NCI-H524 (cell line): ENCODE data around the gene EXOC2.
"Not testable (repeated sequence)": the region's sequence is repeated elsewhere in the genome, so short reads cannot be mapped to it uniquely, and the experiment has no call there.

Experiments
- DNase-seq, 2 experiments: peaks; one replicate each; lab custom pipeline; 2025; lab: John Stamatoyannopoulos, UW

The EXOC2 gene

DNA sequence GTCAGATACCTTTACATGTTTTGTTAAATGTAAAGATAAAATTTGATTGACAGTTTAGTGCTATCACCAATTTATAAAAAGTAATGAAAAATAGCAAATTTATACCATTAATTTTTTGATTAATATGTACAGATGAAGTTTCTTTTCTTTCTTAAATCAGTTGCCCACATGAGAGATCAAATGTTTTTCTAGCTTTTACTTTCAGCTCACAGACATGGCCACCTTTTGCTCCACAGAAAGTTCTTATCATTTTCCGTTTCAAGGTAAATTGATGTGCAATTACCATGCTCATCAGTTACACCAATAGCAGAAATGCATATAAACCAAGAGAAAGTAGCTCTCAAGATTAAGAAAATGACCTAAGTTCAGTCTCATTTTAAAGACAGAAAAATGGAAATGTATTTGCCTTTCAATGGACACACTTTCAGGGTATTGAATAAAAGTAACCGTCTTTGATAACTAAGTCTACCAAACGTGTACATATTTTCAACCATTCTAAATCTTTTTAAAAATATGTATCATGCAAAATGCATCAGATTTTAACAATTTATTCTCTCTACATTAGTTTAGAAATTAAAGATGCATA is 16.6 kb upstream of the EXOC2 start:
- DNase-seq = no peak

DNA sequence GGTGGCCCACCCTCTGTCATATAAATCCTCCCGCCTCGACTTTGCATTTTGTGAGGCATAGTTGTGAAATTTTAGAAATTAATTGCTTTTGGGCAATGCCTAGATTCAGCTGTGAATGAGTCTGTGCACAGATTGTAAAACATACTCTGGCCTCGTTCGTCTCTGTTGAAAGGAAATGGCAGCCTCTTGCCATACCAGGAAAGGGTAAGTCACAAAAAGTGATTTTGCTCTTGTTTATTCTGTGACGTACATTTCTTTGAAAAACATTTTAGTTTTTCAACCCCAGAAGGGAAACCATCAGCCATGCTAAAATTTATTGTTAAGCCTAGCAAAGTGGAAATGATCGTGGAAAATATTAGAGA is 15.3 kb upstream of the EXOC2 start:
- DNase-seq = no peak

DNA sequence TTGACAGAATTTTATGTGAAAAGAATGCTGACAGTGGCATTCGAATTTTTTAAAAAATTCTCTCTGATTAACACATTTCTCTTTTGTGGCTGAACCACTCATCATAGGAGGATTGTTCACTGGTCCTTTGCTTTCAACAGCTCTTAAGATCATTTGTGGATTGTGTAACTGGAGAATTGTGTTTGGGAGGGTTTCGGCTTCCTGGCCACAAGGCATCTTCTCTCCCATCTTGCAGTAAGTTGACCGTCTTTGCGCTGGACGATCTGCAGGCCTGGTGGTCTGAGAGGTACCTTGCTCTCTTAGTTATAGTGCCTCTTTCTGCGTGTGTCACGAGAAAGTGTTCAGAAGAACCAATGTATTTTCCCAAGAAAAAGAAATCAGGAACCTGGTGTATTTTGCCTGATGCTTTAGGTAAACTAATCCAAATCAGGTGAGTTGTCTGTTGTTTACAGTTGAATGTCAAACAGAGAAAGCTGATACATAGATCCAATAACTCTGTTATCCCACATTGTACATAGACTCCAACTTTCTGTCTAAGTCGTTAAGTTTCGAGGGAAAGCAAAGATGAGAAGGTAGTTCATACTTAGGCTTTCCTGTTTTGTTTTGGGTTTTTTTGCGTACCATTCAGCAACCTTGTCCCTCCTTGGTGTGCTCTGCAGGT is 14.8 kb upstream of the EXOC2 start:
- no peak for DNase-seq

DNA sequence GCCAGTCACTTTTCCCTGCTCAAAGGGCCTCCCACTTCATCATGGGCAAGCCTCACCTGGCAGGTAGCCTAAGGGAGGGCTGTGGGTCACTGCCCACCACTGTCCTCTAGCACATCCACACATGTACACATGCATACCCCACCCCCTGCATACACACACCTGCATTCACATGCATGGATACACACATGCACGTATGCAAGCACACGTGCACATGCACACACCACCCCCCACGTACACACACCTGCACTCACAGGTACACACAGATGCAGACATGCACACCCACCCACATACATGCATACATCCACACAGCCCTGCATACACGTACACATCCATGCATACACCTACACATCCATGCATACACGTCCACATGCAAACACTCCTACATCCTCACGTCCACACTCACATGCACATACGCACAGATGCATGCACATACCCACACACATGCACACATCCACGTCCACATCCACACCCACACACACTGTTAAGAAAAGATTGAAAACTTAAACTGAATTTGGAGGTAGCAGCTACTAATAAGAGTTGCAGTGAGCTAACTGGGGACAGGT is 14.0 kb upstream of the EXOC2 start:
- DNase-seq = no peak

DNA sequence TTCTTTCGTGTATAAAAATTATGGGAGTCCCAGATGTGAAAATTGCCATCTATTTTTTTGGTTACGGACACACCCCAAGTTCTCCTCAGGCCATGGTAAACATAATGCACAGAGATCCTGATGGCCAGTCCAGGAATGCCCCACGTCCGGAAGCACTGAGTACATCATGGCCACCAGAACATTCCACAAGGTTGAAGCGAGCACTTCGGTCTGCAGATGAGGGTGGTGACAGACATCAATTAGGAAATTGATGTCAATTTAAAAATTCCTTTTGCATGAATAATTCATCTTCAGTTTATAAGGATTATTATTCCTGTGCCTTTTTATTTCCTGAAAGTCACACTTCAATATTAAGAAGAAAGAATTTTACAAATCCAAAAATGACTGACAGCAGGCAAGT is 13.2 kb upstream of the EXOC2 start:
- no peak for DNase-seq

DNA sequence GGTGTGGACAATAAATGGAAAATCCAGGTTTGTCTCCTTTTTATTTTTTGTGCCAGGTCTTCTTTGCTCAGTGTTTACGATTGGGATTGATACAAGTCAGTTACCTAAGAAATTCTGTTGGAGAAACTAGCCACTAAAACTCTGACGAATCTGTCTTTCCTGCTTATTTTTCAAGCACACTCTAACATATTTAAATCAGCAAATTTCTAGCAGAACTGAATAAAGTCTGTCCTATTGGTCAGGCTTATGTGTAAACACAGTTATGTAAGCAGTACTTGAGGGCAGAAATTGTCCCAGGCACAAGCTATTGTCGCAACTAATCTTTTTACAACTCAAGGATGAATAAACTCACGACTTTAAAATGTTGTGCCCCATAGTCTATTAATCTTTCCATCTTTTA is 12.1 kb upstream of the EXOC2 start:
- DNase-seq = no peak

DNA sequence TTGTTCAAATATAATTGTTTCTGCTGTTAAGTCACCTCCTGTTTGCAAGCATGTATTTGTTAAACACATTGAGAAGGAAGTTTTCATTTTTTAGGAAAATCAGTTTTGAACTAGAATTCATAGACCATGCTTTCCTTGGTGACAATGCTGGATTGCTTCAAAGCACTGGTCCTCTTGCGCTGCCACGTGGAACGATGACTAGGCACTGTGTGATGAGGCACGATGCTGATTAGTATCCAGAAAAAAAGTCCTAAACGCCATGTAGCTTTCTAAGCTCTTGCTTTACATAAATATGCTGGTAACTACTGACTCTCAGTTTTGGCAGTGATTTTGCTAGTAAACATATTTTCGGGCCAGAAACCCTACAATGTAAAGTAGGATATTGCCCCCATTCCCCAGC is 11.1 kb upstream of the EXOC2 start:
- DNase-seq = no peak

DNA sequence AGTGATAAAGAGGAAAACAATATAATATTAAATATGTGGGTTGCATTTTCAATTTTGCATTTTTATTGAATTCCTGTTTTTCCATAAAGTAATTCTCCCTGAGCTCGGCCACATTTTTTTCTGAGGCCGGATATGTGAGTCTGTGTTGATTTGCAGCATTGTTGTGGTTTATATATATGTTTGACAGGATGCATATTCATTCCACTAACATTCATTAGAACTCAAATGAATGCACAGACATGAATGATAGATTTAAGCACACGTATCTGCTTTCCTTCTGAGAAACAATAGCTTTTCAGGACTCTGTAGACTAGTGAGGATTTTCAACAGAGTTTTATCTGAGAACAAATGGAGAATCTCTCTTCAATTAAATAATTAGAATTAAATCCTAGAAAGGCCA is 10.6 kb upstream of the EXOC2 start:
- DNase-seq = no peak

DNA sequence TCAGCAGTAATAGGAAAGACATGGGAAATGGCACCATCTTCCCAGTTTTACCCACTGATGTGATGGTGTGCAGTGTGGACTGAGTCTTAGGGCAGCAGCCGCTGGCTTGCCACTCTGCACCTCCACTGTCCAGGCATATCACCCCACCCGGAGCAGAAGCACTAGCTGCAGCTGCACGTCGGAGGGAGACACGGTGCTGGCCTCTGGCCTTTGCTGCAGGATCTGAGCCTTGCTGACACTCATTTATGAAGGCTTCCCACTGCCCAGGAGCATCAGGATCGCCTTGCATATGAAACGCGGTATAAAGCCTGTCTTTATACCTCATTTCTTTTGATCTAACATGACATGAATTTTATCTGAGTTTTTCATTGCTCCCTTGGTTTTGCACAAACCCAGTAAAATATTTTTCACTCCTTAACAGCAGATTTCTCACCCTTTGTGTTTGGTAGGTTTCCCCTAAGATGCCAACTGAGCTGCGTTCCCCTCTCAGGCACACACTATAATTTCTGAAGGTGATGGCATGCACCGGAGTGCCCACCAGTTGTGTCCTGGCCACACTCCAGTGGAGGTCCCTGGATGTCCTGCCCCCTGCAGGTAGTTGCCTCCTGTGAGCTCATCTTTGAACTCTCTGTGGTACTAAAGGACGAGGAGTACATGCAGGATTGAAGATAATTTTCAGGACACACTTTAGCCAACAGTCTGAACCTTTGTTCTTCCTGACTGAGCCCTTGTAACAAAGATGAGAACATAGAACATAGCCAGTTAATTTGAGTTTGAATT is 9.0 kb upstream of the EXOC2 start:
- DNase-seq = peak in 1 of 2 experiments; percentile 16

DNA sequence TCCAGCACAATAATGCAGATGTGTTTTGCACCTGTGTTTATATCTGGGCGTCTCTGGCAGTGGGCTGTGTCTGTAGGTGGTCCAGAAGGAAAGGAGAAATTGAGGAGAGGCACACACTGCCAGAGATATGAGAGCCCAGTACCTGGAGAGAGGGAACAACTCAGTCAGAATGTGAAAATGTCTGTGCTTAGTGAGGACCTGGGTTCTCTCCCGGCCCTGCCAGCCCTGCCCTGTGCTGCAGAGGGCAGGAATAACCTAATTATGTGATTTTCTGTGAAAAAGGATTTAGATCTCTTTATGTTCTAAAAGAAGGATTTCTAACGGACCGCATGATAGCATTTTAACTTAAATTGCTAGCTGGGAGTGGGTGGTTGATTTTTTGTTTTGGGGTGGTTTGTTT is 8.3 kb upstream of the EXOC2 start:
- DNase-seq = no peak

DNA sequence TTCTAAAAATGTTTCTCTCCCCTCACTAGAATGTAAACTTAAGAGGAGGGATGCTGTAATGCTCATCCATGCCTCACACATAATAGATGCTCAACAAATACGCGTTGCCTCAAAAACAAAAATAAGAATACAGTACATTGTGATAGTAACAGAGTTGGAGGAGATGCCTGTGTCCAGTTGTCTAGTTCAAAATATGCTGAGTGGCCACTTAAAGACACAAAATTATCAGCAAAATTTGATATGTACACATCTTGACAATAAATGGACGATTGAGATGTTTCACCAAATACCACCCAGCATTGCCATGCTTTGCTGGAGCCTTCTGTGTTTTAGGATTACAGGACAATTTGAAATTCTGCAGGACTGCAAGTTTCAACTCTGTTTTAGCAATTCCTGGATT is 7.6 kb upstream of the EXOC2 start:
- DNase-seq = no peak

DNA sequence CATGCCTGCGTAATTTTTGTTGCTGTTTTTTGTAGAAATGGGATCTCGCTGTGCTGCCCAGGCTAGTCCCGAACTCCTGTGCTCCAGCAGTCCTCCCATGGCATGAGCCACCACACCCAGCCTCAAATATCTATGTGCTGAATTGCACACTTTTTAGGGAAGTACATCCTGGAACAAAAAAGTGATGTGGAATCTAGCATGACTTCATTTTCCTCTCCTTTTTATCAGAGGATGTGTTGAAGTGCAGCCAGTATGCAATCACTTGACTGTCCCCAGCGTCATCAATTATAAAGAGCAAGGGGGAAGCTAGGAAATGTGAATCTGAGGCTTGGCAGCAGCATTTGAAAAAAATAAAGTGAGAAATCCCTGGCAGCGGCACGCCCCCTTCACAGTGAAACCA is 6.4 kb upstream of the EXOC2 start:
- no peak for DNase-seq

DNA sequence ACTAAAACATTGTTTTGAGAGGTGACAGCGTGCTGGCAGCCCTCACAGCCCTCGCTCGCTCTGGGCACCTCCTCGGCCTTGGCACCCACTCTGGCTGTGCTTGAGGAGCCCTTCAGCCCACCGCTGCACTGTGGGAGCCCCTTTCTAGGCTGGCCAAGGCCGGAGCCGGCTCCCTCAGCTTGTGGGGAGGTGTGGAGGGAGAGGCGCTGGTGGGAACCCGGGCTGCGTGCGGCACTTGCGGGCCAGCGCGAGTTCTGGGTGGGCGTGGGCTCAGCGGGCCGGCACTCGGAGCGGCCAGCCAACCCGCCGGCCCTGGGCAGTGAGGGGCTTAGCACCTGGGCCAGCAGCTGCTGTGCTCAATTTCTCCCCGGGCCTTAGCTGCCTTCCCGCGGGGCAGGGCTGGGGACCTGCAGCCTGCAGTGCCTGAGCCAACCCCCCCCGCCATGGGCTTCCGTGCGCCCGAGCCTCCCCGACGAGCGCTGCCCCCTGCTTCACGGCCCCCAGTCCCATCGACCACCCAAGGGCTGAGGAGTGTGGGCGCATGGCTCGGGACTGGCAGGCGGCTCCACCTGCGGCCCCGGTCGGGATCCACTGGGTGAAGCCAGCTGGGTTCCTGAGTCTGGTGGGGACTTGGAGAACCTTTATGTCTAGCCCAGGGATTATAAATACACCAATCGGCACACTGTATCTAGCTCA is 1.6 kb upstream of the EXOC2 start:
- DNase-seq = not testable (repeated sequence)

DNA sequence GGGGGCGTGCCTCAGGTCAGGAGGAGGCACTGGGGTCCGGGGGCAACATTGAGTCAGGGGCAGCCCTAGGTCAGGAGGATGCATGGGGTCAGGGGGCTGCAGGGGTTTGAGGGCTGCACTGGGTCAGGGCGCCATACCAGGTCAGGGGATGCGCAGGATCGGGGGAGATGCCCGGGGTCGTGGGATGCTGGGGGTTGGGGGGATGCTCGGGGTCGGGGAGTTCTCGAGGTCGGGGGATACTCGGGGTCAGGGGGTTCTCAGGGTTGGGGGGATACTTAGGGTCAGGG is 727 bp upstream of the EXOC2 start:
- DNase-seq = no peak

DNA sequence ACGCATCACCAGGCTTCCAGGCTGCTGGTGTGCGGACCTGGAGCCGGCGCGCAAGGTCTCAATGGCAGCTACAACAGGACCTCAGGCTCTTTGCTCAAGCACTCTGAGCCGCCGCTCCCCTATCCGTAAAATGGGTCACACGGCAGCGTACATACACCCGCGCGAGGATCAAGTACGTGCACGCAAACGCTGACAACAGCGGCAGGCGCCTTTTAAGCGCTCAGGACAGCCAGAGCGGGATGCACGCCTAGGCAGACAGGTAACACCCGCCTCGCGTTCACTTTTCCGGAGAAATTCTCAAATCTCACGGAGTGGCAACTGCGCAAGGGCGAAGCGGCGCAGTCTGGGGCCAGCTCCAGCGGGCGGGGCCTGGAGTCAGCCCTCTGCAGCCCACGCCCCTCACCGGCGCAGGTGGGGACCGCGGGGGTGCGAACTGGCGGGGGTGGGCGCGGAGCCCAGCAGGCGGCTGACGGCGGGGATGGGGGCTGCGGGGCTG is 535 bp downstream of the EXOC2 start:
- DNase-seq = peak in 1 of 2 experiments; percentile 20

DNA sequence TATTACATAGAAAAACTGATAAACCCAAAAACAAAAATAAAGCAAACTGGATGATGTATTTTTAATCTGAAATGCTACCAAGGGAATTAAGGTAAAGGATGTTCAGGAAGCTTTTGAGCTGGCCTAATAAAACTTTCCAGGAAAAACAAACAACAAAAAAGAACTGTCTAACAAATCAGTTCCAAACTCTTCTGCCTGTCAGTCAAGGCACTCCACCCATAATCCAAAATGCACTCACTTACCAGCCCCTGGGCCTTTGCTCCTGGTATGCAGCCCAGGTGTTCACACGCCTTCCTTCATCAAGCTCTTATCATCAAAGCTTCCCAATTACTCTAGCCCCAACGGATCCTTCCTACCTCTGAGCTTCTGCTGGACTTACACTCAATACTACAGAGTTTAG is 3.7 kb downstream of the EXOC2 start:
- no peak for DNase-seq

DNA sequence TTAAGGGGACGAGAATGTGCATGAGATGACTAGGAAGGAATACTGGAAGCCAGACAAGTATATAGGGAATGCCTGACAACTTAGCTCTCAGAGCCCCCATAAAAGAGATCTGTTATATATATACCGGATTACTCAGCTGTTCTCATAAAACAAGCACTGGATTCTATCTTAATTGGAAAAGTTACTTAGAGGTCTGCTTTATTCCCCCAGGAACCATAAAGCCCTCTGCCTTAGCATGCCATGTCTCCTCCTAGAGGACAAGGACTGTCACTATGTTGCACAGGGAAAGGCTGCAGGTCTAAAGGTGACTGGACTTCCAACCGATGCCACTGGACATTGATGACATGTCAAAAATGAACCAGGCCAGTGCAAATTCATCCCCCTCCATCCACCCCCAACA is 6.4 kb downstream of the EXOC2 start:
- DNase-seq = peak in 1 of 2 experiments; percentile 65

DNA sequence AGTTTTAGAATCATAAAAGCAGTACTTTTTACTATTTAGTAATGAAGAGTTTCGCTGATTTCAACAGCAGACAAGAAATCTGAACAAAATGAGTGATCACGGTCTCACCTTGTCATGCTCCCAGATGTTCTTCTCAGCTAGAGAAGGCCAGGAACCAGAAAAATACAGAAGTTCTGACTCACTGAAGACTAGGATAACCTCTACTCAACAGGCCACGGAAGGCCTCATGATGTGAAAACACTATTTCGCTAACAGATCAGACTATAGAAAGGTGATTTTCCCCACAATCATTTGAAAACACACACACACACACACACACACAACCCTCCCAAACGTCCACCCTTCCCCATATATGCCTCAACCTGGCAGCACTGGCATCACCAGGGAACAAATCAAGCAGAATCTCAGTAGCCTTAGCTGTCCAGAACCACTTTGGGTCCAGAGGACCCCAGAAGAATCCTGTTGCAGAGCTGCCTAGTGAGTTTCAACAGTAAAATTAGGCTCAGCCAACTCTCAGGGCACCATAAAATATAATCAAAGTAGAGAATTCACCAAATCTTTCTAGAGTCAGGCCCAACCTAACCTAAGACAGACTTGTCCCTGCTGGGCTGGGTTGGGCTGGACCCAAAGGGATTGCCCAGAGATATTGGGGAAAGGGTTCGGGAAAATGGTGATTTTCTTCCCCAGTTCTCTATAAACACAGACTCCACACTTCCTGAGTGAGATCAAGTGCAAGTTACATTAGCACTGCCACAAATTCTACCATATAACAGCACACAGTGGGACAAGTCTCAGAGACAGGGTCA is 7.9 kb downstream of the EXOC2 start:
- no peak for DNase-seq

DNA sequence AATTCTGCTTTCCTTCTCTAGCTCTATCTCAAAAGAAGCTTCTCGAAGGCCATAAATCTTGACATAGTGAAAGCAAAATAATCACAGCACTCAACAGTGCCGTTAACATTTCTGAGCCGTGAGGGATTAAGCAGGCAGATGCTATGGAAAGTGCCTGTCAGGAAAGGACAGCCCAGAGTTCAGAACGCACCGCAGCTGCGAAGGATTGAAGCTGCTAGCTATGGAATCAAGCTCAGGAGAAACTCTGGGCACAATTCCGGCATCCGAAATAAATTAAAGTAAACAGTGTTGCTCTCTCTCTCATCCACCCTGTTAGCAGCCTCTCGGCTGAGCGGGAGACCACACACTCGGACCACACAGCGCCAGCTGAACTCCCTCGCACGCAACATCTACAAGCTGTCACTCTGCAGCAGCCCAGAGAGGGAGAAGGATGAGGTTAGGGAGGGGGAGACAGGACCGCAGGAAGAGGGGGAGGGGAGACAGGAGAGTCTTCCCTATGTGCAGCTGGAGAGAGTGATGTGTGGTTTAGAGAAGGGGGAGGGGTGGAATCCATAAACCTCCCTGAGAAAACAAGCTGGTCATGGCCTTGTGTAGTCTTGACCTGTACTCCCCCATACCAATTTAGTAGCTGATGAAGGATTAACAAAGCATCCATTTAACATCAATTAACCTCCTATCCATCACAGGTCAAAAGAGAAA is 9.0 kb downstream of the EXOC2 start:
- DNase-seq = peak; percentile 94 to 95

DNA sequence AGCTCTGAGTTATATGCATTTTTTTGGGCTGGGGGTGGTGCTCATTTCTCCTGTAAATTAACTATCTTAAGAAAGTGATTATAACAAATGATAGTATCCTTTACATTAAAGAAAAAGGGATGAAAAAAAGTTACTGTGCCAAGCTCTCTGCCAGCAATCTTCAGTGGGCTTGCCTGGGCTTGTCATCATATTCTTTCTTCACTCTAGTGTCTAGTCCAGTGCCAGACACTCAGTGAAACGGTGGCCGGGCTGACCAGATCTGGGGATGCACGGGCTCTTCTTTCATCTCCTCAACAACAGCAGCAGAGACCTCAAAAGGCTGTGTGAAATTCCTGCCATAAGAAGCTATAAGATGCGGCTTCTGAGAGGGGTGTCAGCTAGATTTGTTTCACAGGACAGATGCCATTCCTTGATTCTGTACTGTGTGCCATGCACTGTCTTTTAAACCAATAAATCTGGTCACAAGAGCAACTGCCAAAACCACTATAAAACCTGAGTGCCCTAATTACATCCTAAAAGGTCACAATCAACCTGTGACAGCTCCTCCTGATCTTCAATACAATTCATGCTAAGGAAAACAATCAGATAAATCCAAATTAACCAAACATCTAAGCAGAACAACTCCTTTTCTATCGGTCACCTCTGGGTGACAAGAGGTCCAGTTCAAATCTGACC is 12.1 kb downstream of the EXOC2 start:
- peak in 1 of 2 experiments; percentile 20 for DNase-seq

DNA sequence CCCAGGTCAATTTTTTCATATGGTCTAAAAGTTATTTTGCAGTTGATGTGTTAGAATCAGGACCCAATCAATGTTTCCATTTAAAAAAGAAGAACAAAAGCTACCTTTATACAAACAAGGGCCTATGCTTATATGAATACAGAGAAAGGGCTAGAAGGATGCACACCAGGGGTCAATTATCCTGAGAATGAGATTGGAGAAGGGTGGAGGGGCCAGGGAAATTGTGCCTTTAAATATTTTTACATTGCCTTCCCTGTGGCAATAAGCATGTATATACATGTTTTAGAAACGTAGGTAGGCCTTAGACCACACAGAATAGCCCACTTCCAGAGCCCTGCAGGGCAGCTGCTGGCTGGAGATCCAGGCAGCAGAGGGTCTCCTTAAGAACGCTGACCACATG is 12.7 kb downstream of the EXOC2 start:
- no peak for DNase-seq
